Breast epithelium (tissue), 3 donors: Measurements from ENCODE around the gene NR6A1.

Experiments
- CTCF ChIP-seq, 3 donors: fragments of 450-650 bp; IDR thresholded peaks; one replicate each; pipeline ENCODE4 v1.5.1; 2016 to 2017; ENCODE audit warnings: antibody characterized with exemption in 3 of 3, mild to moderate bottlenecking in 3 of 3, moderate library complexity in 3 of 3
- POLR2A ChIP-seq: fragments of 450-650 bp; IDR thresholded peaks from one replicate; pipeline ENCODE4 v1.6.1; 2016; ENCODE audit warnings: antibody characterized with exemption, mild to moderate bottlenecking, moderate library complexity
- POLR2AphosphoS5 ChIP-seq, 3 donors: sonication (generic); formaldehyde crosslinking; IDR thresholded peaks; one replicate each; pipeline ENCODE4 v1.6.1; 2017; ENCODE audit warnings: antibody characterized with exemption in 3 of 3

- TF ChIP-seq CTCF (IDR thresholded peaks at IDR 0.05), result no peak
- TF ChIP-seq POLR2A, result no peak
- no peak for TF ChIP-seq POLR2AphosphoS5 (IDR thresholded peaks at IDR 0.05)
These were observed 253.5 kb downstream of the NR6A1 start for GRCh38 chr9:124517600-124517999.
